Stimulated activated CD4-positive, alpha-beta T cell treated with anti-CD3 and anti-CD28 coated beads, Interleukin-1b, Interleukin-23, amount 100 ng/mL, for 48 hours (primary cell): Measurements from ENCODE around the gene FAM20C.
"Not testable (repeated sequence)": the region's sequence is repeated elsewhere in the genome, so short reads cannot be mapped to it uniquely, and the experiment has no call there.

Experiments used
- DNase-seq: peaks from one replicate; pipeline ENCODE4 v3.0.0-alpha.2; 2020

The FAM20C gene

DNA sequence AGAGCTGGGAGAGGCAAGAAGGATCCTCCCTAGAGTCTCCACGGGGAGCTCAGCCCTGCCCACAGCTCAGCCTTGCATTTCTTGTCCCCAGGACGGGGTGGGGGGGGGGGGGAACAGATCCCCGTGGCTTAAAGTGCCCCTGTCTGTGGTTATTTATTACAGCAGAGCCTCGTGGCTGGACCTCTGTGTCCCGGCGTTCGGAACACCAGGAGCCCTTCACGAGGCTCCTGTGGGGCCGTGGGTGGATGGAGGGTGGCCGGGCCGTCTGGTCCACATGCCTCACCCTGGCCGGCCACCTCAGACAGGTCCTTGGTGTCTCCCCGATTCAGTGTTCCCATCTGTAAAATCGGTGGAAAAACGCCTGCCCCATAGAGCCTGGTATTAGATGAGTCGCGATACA, 37.9 kb downstream of the FAM20C start:
- DNase-seq: no peak

DNA sequence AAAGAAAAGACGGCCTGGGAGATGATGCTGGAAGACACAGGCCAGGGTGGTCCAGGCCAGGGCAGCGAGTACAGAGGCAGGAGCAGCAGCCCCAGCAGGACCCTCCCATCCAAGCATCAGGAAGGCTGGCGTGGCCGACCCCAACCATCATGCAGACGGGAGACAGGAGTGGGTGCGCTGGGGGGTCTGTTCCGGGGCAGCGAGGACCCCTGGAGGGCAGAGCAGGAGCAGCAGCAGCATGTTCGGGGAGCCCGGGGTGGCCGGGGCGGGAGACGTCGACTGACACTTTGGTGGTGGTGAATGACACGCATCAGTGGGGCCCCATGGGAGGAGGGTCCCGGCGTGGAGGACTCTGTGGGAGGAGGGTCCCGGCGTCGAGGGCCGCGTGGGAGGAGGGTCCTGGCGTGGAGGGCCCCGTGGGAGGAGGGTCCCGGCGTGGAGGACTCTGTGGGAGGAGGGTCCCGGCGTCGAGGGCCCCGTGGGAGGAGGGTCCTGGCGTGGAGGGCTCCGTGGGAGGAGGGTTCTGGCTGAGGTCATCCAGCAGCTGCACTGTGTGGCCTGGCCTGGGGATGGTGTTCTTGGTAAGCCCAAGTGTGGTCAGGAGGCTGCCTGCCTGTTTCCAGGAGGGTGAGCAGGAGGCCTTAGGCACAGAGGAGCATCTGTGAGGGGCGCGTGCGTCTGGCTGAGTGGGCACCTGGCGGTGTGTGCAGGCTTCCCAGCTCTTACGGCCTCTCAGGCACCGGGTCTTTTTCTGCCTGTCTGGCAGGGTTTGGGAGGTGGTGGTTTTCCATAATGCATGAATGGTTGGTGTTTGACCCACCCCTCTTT, 38.9 kb downstream of the FAM20C start:
- DNase-seq: no peak

DNA sequence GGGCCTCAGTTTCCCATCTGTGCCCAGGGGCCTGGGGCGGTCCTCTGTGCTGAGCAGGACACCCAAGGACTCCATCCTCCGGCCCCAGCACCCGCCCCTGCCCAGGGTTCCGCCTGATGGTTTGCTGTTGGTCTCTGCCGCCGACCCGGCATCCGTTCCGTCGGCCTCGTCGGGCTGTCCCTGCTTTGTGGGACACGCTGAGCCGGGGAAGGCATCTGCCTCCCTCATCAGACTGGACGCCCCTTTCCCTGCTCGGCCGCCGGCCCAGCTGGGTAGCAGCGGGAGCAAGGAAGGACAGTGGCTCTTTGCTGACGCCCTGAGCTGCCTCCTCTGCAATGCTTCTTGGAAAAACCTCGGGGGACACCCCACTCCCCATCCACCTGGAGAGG, 39.5 kb downstream of the FAM20C start:
- no peak for DNase-seq

DNA sequence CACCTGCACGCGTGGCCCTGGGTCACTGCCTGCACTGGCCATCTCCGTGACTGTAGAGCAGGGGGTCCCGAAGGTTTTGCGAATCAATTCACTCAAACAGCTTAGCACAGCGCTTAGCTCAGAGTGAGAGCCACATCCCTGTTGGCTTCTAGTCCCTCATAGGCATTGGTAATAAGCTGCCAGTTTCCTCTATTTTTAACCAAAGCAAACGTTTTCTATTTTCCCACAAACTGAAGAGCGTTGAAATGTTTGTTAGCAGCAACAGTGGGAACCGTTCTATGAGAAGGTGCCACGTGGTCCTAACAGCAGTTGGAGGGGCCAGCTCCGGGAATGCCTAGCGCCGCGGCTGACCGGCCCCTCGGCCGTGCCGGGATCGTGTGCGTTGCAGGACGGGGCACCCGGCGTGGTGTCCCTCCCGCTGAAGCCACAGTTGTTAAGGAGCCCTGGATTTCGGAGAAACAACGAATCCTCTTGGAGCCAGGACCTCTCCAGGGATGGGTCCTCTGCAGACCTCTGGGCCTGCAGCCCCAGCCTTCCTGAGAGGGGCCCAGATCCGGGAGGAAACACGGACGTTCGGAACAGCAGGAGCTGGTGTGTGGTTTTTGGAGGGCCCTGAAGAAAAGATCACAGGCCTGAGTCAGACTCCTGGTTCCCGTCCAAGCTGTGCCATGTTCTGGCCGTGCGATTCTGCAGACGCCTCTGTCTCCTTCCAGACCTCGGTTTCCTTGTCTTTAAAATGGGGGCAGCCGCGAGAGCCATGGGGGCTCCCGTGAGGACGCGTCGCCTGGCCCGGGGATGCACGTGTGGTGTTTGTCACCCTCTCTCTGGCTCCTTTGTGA, 40.3 kb downstream of the FAM20C start:
- no peak for DNase-seq

DNA sequence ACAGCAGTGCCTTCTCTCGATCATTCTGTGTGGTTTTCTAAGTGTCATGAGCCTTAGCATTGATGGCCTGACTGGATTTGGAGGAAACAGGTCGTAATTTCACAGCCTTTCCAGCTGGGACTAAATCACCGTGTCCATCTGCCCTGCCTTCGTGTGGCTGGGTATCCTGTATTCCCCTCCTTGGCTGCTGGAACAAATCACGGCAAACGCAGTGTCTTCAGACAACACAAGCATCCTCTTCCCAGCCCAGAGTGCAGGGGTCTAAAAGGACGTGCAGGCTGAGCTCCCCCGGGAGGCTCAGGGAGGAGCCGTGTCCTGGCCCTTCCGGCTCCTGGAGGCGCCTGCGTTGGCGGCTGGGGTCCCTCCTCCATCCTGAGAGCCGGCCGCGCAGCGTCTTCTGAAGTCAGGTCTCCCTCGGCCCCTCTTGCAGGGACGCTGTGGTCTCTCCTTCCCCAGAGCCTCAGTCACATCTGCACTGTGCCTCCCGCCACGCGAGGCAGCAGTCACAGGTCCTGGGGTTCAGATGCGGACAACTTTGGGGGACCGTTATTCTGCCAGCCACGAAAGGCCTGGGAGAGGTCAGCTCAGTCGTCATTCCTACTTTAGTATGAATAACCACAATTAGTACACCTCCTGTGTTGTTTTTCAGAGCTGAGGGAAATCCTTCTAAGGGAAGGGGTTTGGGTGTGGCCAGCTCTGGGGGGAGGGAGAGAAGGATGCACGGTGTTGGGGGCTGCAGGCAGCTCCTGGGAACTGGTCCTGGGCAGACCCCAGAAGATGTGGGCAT, 41.1 kb downstream of the FAM20C start:
- DNase-seq: no peak

DNA sequence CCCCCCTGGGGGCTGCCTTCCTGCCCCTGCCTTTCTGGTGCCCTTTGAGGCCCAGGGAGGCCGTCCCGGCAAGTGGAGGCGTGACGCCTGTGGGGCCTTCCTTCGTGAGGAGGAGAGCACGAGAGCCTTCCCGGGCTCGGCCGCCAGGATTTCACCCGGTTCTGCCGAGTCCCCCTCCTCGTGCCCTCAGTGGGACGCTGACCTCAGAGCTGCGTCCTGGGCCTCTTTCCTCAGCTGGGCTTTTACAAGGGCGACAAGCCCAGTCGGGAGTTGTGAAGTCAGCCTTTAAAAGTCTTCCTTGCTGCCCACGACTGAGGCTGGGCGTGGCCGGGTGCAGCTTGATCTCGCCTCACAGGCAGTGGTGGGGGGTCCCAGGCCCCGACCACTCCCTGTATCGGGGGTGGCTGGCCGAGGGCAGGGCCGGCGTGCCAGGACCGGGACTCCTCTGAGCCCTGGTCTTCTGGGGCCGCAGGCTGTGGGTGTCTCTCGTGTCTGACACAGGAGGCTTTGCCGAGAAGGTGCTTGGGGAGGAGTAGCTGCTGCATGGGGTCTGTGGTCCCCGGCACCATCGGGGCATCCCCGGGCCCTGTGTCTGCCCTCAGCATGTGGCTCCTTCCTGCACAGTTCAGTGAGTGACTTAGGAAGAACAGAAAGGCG, 41.8 kb downstream of the FAM20C start:
- no peak for DNase-seq

DNA sequence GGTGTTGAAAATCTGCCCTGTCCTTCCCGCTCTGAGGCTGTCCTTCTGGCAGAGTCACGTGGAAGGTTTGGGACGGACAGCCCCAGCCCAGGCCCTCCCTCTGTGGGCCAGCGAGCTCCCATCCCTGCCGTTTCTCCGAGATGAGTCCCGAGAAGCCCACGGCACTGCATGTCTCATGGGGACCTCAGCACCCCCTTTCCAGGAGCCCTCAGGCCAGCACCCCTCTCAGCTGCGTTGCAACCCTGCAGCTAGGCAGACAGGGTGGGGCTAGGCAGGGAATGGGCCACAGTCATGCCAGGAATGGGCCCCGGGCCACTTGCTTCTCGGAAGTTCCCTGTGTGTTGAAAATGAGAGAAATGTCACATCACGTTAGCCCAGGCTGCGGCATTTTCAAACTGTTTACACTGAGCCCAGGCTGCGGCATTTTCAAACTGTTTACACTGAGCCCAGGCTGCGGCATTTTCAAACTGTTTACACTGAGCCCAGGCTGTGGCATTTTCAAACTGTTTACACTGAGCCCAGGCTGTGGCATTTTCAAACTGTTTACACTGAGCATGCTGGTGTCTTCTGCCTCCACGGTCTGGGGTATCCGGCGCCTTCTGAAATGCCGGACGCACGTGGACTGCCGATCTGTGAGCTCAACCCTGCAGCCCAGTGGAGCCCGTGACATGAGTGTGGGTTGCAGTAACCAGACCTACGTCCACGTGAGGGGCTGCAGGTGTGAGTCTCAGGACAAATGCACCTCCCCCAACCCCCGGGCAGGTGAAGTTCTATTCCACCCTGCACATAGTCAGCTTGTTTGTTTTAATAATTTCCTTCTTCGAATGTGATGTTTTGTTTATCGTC, 42.6 kb downstream of the FAM20C start:
- no peak for DNase-seq

DNA sequence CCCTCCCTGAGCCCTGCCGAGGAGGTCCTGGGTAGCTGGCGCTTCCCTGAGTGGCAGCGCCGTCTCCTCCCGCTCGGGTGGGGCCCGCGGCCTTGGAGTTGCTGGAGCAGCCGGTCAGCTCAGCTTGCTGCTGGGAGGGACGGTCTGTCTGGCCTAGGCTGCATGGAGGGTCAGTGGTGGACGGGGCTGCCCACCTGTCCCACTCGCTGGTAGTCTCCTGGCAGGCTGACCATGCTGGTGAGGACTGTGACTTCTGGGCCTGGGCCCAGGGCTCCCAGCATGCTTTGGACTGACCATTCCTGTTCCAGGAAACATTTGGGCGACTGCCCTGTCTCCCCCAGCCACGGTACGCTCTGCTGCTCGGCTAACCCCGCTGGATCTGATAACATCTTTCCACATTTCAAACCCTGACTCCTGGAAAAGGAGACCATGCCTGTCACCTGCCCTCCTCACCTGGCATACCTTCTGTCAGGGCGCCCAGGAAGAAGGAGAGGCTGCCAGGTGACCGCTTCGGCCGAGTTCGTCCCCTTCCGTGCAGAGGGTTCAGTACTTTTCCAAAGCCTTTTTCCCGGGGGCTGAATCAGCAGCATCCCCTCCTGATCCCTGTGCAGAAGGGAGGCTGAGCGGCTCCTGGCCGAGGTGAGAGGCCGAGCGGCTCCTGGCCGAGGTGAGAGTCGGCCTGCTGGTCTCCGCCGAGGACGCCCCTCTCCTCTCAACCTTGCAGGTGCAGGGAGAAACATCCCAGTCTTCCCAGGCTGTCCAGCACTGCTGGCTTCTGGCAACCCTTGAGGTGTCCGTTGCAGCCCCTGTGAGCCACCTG, 43.4 kb downstream of the FAM20C start:
- no peak for DNase-seq

DNA sequence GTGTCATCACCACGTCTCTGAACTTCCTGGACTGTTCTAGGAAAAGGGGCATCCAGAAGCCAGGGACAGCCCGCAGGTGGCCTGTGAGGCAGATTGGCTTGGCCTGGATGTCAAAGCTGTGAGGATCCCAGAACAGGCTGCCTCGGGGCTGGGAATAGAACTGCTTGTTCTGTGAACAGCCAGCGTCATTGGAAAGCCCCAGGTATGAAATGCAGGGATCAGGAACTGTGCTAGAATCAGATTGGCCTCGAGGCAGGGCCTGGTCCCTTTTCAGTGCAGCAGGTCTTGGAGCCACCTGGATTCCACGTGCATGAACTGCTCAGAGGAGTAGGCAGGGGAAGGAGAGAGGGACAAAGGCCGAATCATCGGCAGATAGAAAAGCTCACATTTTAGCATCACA, 44.6 kb downstream of the FAM20C start:
- no peak for DNase-seq

DNA sequence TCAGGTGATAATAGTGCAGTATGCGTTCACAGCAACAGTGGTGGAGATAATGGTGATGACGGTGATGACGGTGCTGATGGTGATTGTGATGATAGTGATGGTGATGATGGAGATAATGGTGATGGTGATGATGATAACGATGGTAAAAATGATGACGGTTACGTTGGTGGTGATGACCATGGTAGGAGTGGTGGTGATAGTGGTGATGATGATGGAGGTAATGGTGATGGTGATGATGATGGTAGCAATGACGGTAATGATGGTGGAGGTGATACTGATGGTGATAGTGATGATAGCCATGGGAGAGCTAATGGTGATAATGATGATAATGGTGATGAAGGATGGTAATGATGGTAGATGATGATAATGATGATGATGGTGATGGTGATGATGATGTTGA, 45.0 kb downstream of the FAM20C start:
- no peak for DNase-seq

DNA sequence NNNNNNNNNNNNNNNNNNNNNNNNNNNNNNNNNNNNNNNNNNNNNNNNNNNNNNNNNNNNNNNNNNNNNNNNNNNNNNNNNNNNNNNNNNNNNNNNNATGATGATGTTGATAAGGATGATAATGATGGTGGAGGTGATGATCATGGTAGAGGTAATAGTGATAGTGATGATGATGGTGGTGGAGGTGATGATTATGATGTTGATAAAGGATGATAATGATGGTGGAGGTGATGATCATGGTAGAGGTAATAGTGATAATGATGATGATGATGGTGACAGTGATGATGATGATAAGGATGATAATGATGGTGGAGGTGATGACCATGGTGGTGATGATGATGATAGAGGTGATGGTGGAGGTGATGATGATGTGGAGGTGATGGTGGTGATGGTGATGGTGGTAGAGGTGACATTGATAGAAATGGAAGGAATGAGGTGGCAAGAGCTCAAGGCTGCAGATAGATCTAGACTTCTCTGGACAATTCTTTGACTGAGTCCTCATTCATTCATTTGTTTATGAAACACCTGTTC, 47.8 kb downstream of the FAM20C start:
- DNase-seq: no peak

DNA sequence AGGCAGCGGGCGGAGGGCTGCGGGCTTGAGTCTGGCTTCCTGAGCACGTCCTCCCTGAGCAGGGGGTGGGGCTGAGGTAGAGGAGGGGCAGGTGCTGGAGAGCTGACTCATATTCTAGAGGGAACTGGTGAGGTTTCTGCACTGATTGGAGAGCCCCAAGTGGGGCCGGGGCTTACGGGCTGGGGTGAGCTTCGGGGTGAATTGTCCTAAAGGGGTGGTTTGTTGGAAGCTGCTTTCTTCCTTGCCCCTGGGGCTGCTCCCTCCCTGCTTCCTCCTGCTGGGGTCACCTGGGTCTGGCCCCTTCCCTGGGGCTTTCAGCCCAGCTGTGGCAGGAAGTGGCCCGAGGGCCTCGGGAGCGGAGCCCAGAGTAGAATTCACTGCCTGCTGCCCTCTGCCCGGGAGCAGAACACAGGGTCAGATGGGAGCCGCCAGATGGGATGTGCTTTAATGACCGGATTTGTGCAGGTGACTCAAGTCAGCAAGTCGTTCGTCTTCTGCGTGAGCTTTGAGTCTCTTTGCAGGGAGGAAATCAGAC, 48.6 kb downstream of the FAM20C start:
- peak; percentile 12 for DNase-seq

DNA sequence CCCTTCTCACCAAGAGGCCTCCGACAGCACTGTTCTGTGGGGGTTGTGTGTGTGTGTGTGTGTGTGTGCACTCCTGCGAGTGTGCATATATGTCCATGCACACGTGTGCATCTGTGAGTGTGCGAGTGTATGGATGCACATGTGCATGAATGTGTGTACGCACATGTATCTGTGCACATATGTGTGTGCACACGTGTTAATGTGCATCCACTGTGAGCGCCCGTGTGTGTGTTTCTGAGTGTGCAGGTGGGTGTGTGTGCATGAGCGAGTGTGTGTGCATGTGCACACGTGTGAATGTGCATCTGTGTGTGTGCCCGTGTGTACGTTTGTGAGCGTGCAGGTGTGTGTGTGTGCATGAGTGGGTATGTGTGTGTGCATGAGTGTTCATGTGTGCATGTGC, 49.1 kb downstream of the FAM20C start:
- DNase-seq: no peak

DNA sequence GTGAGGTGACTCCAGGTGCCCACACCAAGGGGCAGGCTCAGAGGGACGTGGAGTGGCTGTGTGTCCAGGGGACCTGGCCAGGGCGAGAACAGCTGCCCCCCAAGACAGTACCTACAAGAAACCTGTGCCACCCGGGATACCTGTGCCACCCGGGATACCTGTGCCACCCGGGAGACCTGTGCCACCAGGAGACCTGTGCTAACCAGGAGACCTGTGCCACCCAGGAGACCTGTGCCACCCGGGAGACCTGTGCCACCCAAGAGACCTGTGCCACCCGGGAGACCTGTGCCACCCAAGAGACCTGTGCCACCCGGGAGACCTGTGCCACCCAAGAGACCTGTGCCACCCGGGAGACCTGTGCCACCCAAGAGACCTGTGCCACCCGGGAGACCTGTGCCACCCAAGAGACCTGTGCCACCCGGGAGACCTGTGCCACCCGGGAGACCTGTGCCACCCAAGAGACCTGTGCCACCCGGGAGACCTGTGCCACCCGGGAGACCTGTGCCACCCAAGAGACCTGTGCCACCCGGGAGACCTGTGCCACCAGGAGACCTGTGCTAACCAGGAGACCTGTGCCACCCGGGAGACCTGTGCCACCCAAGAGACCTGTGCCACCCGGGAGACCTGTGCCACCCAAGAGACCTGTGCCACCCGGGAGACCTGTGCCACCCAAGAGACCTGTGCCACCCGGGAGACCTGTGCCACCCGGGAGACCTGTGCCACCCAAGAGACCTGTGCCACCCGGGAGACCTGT, 50.6 kb downstream of the FAM20C start:
- not testable (repeated sequence) for DNase-seq

DNA sequence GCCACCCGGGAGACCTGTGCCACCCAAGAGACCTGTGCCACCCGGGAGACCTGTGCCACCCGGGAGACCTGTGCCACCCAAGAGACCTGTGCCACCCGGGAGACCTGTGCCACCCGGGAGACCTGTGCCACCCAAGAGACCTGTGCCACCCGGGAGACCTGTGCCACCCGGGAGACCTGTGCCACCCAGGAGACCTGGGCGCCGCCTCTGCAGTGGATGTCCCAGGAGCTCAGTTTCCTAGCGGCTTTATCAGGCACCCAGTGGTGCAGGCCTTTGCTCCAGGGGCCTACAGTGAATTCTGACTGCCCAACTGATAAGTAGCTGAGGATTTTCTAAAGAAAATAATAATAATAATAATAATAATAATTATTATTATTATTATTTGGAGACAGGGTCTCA, 51.2 kb downstream of the FAM20C start:
- DNase-seq: not testable (repeated sequence)

DNA sequence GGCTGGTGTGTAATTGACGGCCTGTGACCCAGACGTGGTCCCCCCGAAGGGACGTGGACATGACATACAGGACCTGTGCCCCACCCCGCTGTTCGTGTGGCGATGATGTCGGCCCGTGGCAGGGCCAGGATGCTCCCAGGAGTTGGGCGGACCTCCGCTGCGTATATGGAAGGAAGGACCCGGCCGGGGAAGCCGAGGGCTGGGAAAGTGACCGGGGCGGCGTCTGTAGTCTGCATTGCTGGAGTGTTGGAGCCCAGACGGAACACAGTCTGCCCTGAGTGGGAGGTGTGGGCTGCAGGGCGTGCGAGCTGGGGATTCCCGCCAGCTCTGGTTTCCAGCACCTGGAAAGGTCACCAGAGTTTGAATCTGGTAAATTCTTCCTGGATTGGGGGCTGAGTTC, 52.6 kb downstream of the FAM20C start:
- no peak for DNase-seq

DNA sequence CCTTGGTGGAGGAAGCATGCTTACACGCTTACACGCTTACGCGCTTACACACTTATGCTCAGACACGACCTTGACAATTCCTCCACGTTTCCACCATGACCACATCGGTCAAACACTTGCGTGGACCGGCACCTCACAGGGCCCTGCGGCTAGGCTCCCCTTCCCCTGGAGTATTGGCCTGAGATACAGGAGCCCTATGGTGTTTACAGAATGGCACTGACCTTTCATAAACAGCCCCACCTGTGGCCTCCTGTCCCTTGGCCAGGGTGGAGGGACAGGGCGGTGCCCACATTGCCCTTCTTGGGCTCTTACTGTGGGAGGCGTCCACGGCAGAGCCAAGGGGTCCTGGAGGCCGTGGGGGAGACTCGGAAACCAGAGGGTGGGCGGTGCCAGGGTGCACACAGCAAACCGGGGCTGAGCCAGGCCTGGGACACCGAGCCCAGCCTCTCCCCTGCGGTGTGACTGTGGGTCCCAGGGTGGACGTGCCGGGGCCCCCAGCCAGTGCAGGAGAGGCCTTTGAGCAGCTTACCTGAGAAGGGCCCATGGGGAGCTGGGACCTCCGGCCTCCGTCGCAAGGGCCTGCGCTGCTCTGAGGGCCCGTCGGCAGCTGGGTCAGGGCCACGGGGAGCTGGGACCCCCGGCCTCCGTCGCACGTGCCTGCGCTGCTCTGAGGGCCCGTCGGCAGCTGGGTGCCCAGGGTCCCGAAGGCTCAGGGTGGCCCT, 53.4 kb downstream of the FAM20C start:
- no peak for DNase-seq

DNA sequence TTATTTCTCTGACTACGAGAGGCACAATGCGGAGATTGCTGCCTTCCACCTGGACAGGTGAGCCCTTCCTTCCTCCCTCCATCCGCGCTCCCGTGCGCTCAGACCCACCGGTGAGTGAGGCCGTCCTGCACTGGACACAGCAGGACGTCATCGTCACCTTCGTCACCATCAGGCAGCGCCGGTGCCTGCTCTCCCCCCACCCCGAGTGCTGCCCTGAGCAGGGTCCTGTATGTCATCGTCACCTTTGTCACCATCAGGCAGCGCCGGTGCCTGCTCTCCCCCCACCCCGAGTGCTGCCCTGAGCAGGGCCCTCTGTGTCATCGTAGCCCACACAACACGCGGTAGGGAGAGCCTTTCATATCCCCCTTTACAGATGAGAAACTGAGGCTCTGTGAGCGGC, 54.1 kb downstream of the FAM20C start:
- no peak for DNase-seq

DNA sequence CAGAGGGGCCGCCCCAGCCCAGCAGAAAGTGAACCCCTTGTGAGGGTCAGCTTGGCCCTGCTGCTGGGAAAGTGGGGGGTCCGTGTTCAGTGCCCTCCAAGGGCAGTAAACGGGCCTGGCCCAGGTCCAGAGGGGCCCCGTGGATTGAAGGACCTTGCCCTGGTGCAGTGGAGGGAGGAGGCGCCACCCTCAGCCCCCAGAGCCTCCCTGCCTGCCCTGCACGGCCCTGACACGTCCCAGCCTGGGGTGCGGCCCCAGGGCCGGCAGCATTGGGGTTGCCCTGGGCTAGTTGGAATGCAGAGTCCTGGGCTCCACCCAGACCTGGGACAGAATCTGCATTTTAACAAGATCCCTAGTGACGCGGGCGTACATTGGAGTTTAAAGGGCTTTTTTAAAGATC, 54.8 kb downstream of the FAM20C start:
- DNase-seq: no peak
